ENCODE measurements around the gene GLB1L. TPM values are rescaled to one million over a fixed set of nuclear protein-coding genes. Genes with fewer than 3 reads are reported as not detected.
"Not testable (repeated sequence)": the region's sequence is repeated elsewhere in the genome, so short reads cannot be mapped to it uniquely, and the experiment has no call there.

Gene GLB1L
- total and polyA plus RNA-seq, 2 experiments from 2014 or later, result 3.4 to 13.5 TPM

GRCh38 chr2:219261024-219261855 is 16.0 kb upstream of the GLB1L start:
- in situ Hi-C loops (cut with MboI), result no loop called here
- H3K79me2 ChIP-seq (ENCODE audit: insufficient read depth), result no peaks in the 10 kb centered on the region
- H3K9me2 ChIP-seq (ENCODE audit: insufficient read depth), result no peaks in the 10 kb centered on the region
- DNase-seq, result no peak
- H2AFZ ChIP-seq, result no peak overlapping the region
- H3K4me2 ChIP-seq (ENCODE audit: unreplicated experiment), result no peak overlapping the region
- H3K9ac ChIP-seq, result no peak overlapping the region
- no peaks in the 10 kb centered on the region for H3F3A ChIP-seq (ENCODE audit: insufficient read depth)
- H3K4me3 ChIP-seq, result no peak overlapping the region
- no peaks in the 10 kb centered on the region for H3K9me3 ChIP-seq (ENCODE audit: low read depth)
- no peaks in the 10 kb centered on the region for H4K20me1 ChIP-seq (ENCODE audit: insufficient read depth)
- H3K4me1 ChIP-seq (ENCODE audit: insufficient read depth), result no peaks in the 10 kb centered on the region
- no peak overlapping the region for H3K27ac ChIP-seq
- 56 to 59% methylated on average over 5 of the region's 5 CpGs for WGBS, 2 experiments (ENCODE audit: low coverage in 1 of 2, low lambda C conversion rate in 2 of 2, missing lambda C conversion rate in 2 of 2)
- TF ChIP-seq EZH2phosphoT487 (IDR thresholded peaks at IDR 0.05; ENCODE audit: insufficient read depth, low read depth), result no peak
- no peak for TF ChIP-seq EZH2 (IDR thresholded peaks at IDR 0.05; ENCODE audit: insufficient read depth, poor library complexity, severe bottlenecking)
- H3K27me3 ChIP-seq (replicated peaks; ENCODE audit: insufficient read depth), result no peaks in the 10 kb centered on the region
- no peaks in the 10 kb centered on the region for H3K36me3 ChIP-seq (ENCODE audit: low read depth)

GRCh38 chr2:219258942-219259341 is 13.7 kb upstream of the GLB1L start:
- H3F3A ChIP-seq (ENCODE audit: insufficient read depth); H4K20me1 ChIP-seq (ENCODE audit: insufficient read depth); H3K27me3 ChIP-seq (replicated peaks; ENCODE audit: insufficient read depth); in situ Hi-C loops (cut with MboI); DNase-seq; H3K4me1 ChIP-seq (ENCODE audit: insufficient read depth); H3K9me2 ChIP-seq (ENCODE audit: insufficient read depth); H3K27ac ChIP-seq; H3K9me3 ChIP-seq (ENCODE audit: low read depth); H3K9ac ChIP-seq; H3K36me3 ChIP-seq (ENCODE audit: low read depth); H3K4me3 ChIP-seq; H3K79me2 ChIP-seq (ENCODE audit: insufficient read depth); H2AFZ ChIP-seq; H3K4me2 ChIP-seq (ENCODE audit: unreplicated experiment): not testable (repeated sequence)
- WGBS, 2 experiments (ENCODE audit: low coverage in 1 of 2, low lambda C conversion rate in 2 of 2, missing lambda C conversion rate in 2 of 2), result 67 to 73% methylated on average over 10 of the region's 10 CpGs

DNA sequence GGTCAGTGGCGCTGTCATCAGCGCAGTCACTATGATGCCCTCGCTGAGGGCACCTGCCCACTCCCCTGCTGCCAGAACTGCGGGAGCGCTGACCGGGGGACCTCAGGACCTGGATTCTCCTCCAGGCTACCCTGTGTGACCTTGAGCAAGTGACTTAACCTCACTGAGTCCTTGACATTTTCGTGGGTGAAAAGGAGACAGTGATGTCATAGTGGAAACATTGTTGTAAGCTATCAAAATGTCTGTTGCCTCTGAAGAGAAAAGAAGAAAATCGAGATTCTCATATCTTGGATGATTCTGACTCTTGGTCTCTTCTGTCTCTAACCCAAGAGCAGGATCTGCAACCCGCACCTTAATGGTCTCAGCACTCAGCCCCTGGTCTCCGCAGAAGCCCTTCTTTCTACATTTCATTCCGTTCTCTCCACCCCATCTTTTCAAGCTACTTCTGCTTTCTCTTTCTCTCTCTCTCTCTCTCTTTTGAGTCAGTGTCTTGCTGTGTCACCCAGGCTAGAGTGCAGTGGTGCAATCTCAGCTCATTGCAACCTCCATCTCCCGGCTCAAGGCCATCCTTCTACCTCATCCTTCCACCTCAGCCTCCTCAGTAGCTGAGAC is 9.5 kb upstream of the GLB1L start:
- no peak for TF ChIP-seq EZH2phosphoT487 (IDR thresholded peaks at IDR 0.05; ENCODE audit: insufficient read depth, low read depth)
- no peak for TF ChIP-seq EZH2 (IDR thresholded peaks at IDR 0.05; ENCODE audit: insufficient read depth, poor library complexity, severe bottlenecking)
- Histone ChIP-seq H3K9me3 (ENCODE audit: low read depth) (no peaks in the 10 kb centered on the region), H3K27me3 (replicated peaks; ENCODE audit: insufficient read depth) (no peaks in the 10 kb centered on the region; the same call in 1 of the 2 replicates), H4K20me1 (ENCODE audit: insufficient read depth) (no peaks in the 10 kb centered on the region), H3K4me3 (peak overlapping the region; percentile 78), H3K79me2 (ENCODE audit: insufficient read depth) (no peaks in the 10 kb centered on the region), H2AFZ (peak overlapping the region; percentile 76), H3K4me2 (ENCODE audit: unreplicated experiment) (peak overlapping the region; percentile 86), H3K36me3 (ENCODE audit: low read depth) (no peaks in the 10 kb centered on the region), H3K9ac (peak overlapping the region; percentile 62), H3F3A (ENCODE audit: insufficient read depth) (peaks cover 24% of the 10 kb centered on the region), H3K4me1 (ENCODE audit: insufficient read depth) (peaks cover 29% of the 10 kb centered on the region), H3K9me2 (ENCODE audit: insufficient read depth) (no peaks in the 10 kb centered on the region), H3K27ac (no peak overlapping the region)
- DNase-seq, result peak; percentile 66
- WGBS, 2 experiments (ENCODE audit: low coverage in 1 of 2, low lambda C conversion rate in 2 of 2, missing lambda C conversion rate in 2 of 2), result 14 to 17% methylated on average over 10 to 12 of the region's 12 CpGs
- in situ Hi-C loops (cut with MboI), result no loop called here

GRCh38 chr2:219253753-219254589 is 8.7 kb upstream of the GLB1L start, which contains the start of gene TUBA4A:
Gene TUBA4A, minus strand, starts transcription at chr2:219253918. Its CDS starts 60 bp downstream, at chr2:219253858.
- whole genome bisulfite sequencing, 2 experiments (ENCODE audit: low coverage in 1 of 2, low lambda C conversion rate in 2 of 2, missing lambda C conversion rate in 2 of 2), result 1 to 3% methylated on average over 60 to 68 of the region's 76 CpGs
- Histone ChIP-seq H3F3A (ENCODE audit: insufficient read depth) (peaks cover 32% of the 10 kb centered on the region), H4K20me1 (ENCODE audit: insufficient read depth) (no peaks in the 10 kb centered on the region), H3K4me1 (ENCODE audit: insufficient read depth) (peaks cover 37% of the 10 kb centered on the region), H3K9me3 (ENCODE audit: low read depth) (no peaks in the 10 kb centered on the region), H3K4me2 (ENCODE audit: unreplicated experiment) (peak within 1 kb of the TSS; percentile 86), H3K79me2 (ENCODE audit: insufficient read depth) (no peaks in the 10 kb centered on the region), H3K4me3 (peak within 1 kb of the TSS; percentile 78), H3K36me3 (ENCODE audit: low read depth) (no peaks in the 10 kb centered on the region), H3K27me3 (replicated peaks; ENCODE audit: insufficient read depth) (no peaks in the 10 kb centered on the region; the same call in 1 of the 2 replicates), H3K9me2 (ENCODE audit: insufficient read depth) (no peaks in the 10 kb centered on the region), H2AFZ (peak within 1 kb of the TSS; percentile 76), H3K9ac (peak within 1 kb of the TSS; percentile 62), H3K27ac (no peak within 1 kb of the TSS)
- peak; percentile 83 for DNase-seq
- TF ChIP-seq EZH2phosphoT487 (IDR thresholded peaks at IDR 0.05; ENCODE audit: insufficient read depth, low read depth) (no peak), EZH2 (IDR thresholded peaks at IDR 0.05; ENCODE audit: insufficient read depth, poor library complexity, severe bottlenecking) (no peak)
- in situ Hi-C loops (cut with MboI), result no loop called here
